Upper lobe of right lung (tissue), 1 donor: ENCODE measurements around the gene PLA2G2D. TPM values are rescaled to one million over a fixed set of nuclear protein-coding genes. Genes with fewer than 3 reads are reported as not detected.

Experiments used
- ATAC-seq: fragments of 200-7000 bp; cut with Tn5 transposase; one replicate; pipeline ENCODE4 v1.9.1; 2020; ENCODE audit warnings: mild to moderate bottlenecking, moderate library complexity
- DNase-seq: peaks from one replicate; pipeline ENCODE4 v3.0.0-alpha.2; 2020
- H3K27ac ChIP-seq: fragments of 200-600 bp; one replicate; pipeline ENCODE4 v1.8.0; 2022
- H3K27me3 ChIP-seq: fragments of 200-600 bp; one replicate; pipeline ENCODE4 v1.8.0; 2022; ENCODE audit warnings: mild to moderate bottlenecking
- H3K36me3 ChIP-seq: fragments of 200-600 bp; one replicate; pipeline ENCODE4 v1.8.0; 2022
- H3K4me1 ChIP-seq: fragments of 200-600 bp; one replicate; pipeline ENCODE4 v1.8.0; 2022
- H3K4me3 ChIP-seq: fragments of 200-600 bp; one replicate; pipeline ENCODE4 v1.8.0; 2022; ENCODE audit warnings: mild to moderate bottlenecking
- H3K9me3 ChIP-seq: fragments of 200-600 bp; one replicate; pipeline ENCODE4 v1.8.0; 2022
- intact Hi-C: fragments of 100-400 bp; cut with DNase I; formaldehyde crosslinking; loops from one replicate; pipeline ENCODE4 v1.11.0; 2022
- total RNA-seq: library from RNA; stranded (reverse); fragmentation: NEBNext Ultra II Directional; extraction: Animal tissue kit (Norgen Biotek cat#: 25700); gene quantifications from one replicate; pipeline ENCODE4 v1.2.1, GENCODE V29; 2021
- TF ChIP-seq, protein P1 (sequence below): fragments of 200-600 bp; IDR thresholded peaks from one replicate; pipeline ENCODE4 v1.8.0; 2022; ENCODE audit warnings: antibody characterized with exemption
- donor health status: DM: no; HTN: yes; CAD: no; lungs with severe emphysema.

The PLA2G2D gene
- total RNA-seq, 1 donor from 2014 or later, result not detected

DNA sequence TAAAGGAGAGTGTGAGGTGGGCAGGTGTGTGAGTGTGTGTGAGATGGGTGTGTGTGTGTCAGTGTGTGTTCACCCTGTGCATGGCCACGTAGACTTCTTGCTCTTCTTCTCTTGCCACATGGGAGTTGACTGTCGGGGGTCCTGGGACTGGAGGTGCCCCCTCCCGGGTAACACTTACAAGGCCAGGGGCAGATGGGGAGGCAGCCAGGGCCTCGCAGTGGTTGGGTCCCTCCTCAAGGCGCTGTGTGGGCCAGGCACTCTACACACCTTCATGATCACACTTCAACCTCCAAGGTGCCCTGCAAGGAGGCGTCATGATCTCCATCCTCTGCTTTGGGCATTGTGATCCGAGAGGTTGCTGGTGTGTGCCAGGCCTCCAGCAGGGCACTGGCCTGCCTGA is 22.1 kb upstream of the PLA2G2D start:
- intact Hi-C loops, result no loop called here
- H3K9me3 ChIP-seq, result no peaks in the 10 kb centered on the region
- no peaks in the 10 kb centered on the region for H3K36me3 ChIP-seq
- no peak overlapping the region for H3K27ac ChIP-seq
- TF ChIP-seq, protein P1, sequence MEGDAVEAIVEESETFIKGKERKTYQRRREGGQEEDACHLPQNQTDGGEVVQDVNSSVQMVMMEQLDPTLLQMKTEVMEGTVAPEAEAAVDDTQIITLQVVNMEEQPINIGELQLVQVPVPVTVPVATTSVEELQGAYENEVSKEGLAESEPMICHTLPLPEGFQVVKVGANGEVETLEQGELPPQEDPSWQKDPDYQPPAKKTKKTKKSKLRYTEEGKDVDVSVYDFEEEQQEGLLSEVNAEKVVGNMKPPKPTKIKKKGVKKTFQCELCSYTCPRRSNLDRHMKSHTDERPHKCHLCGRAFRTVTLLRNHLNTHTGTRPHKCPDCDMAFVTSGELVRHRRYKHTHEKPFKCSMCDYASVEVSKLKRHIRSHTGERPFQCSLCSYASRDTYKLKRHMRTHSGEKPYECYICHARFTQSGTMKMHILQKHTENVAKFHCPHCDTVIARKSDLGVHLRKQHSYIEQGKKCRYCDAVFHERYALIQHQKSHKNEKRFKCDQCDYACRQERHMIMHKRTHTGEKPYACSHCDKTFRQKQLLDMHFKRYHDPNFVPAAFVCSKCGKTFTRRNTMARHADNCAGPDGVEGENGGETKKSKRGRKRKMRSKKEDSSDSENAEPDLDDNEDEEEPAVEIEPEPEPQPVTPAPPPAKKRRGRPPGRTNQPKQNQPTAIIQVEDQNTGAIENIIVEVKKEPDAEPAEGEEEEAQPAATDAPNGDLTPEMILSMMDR, result no peak
- no peak overlapping the region for H3K4me3 ChIP-seq
- ATAC-seq, result no peak
- no peaks in the 10 kb centered on the region for H3K4me1 ChIP-seq
- no peaks in the 10 kb centered on the region for H3K27me3 ChIP-seq
- peak; percentile 40 for DNase-seq

DNA sequence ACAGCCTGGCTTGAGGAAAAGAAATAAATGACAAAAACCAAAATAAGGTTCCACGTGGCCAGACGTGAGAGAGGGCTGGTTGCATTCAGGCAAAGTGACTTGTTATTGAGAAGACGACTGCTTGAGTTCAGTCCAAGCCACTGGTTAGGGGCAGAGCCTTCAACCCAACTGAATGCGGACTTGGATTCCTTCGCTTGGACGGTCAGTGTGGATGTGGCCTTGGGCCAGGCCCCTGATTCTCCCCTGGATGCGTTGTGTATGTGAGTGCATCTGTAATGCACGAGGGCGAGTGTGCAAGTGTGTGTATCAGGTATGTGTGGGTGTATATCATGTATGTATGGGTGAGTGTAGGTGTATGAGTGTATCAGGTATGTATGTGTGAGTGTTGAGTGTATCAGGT is 21.7 kb upstream of the PLA2G2D start:
- H3K36me3 ChIP-seq, result no peaks in the 10 kb centered on the region
- H3K27ac ChIP-seq, result no peak overlapping the region
- intact Hi-C loops, result no loop called here
- H3K27me3 ChIP-seq, result no peaks in the 10 kb centered on the region
- no peaks in the 10 kb centered on the region for H3K9me3 ChIP-seq
- ATAC-seq (no peak), DNase-seq (no peak)
- no peak overlapping the region for H3K4me3 ChIP-seq
- TF ChIP-seq, protein P1, result no peak
- H3K4me1 ChIP-seq, result no peaks in the 10 kb centered on the region

DNA sequence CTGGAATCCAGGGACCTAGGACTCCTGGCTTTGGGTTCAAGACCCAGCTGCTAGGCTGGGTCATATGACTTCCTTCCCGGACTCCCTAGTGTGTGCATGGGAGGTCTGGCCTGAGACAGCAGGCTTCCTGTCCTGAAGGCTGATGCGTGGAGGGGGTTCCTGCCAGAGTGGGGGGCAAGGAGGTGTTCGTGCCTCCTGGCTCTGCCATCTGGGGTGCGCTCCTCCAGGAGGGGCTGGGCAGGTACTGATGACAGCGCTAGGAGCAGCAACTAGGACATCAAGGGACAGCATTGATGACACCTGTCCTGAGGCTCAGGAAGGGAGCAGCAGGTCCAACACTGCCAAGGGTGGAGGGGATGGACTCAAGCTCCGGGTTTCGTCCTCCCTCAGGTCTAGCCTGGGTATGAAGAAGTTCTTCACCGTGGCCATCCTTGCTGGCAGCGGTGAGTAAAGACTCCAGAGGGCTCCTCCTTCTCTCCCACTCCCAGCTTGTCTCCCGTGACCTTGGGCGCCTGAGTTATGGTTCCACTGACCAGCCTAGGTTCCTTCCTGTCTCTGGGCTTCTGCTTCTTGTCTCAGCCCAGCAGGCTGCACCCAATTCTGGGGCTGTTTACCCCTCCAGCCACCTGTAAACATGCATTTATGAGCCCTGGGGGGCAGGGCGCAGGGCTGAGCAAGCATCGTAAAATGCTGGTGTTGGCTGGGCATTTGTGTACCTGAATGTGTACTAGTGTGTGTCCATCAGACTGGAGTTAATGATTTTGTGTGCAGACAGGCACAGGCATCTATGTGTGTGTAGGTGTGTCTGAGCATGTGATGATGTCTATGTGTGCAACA is 20.7 kb upstream of the PLA2G2D start:
- DNase-seq, result no peak
- intact Hi-C loops, result no loop called here
- no peak overlapping the region for H3K27ac ChIP-seq
- no peaks in the 10 kb centered on the region for H3K4me1 ChIP-seq
- TF ChIP-seq, protein P1, result no peak
- ATAC-seq, result no peak
- no peaks in the 10 kb centered on the region for H3K9me3 ChIP-seq
- H3K36me3 ChIP-seq, result no peaks in the 10 kb centered on the region
- no peak overlapping the region for H3K4me3 ChIP-seq
- no peaks in the 10 kb centered on the region for H3K27me3 ChIP-seq

DNA sequence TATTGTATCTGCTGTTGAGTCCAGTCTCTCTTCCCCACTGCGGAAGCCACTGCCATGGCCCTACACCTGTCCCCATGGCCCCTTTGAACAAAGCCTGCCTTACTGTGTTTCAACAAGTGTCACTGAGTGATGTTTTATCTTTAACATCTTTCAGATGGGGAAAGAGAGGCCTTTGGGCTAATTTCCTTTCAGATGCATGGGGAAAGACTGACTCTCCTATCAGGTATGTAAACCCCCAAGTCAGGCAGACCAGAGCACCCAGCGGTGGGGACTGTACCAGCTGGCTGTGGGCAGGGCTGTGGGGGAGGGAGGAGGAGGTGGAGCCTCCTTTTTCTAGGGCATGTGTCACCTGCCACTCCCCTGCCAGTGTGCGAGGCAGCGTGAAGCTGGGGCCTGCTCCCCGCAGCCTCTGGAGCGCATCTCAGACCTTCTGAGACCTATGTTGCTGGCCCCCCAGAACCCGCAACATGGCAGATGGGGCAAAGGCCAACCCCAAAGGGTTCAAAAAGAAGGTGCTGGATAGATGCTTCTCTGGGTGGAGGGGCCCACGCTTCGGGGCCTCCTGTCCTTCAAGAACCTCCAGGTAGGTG is 19.7 kb upstream of the PLA2G2D start, which contains the start of gene PLA2G2F:
TSS of gene PLA2G2F (plus strand) at position 363 of the 590 bp plus-strand sequence. CDS start at position 468, 105 bp downstream.
- ATAC-seq, result no peak
- Histone ChIP-seq H3K27ac (no peak within 1 kb of the TSS), H3K4me1 (no peaks in the 10 kb centered on the region), H3K9me3 (no peaks in the 10 kb centered on the region), H3K4me3 (no peak within 1 kb of the TSS), H3K36me3 (no peaks in the 10 kb centered on the region), H3K27me3 (no peaks in the 10 kb centered on the region)
- DNase-seq, result no peak
- TF ChIP-seq, protein P1, result no peak
- intact Hi-C loops, result no loop called here

- Histone ChIP-seq H3K4me1 (no peaks in the 10 kb centered on the region), H3K9me3 (no peaks in the 10 kb centered on the region), H3K4me3 (no peak overlapping the region), H3K27ac (no peak overlapping the region), H3K27me3 (no peaks in the 10 kb centered on the region), H3K36me3 (no peaks in the 10 kb centered on the region)
- no peak for ATAC-seq
- no peak for DNase-seq
- TF ChIP-seq, protein P1, result no peak
- intact Hi-C loops, result no loop called here
These were observed 19.0 kb upstream of the PLA2G2D start for GRCh38 chr1:20138346-20138745.
